Osteoblast (primary cell): ENCODE results near the gene PHF2. TPM values are rescaled to one million over a fixed set of nuclear protein-coding genes. Genes with fewer than 3 reads are reported as not detected.

Source experiments
- DNase-seq: peaks from one replicate; pipeline ENCODE4 v3.0.0; 2011; ENCODE audit warnings: low spot score, mixed read lengths; ENCODE audit not compliant: insufficient read length; ENCODE audit errors: missing footprints
- H2AFZ ChIP-seq: 2 replicates; pipeline ENCODE4 v1.6.0; 2011; ENCODE audit warnings: mild to moderate bottlenecking, low read length
- H3K27ac ChIP-seq: 2 replicates; pipeline ENCODE4 v1.5.1; 2011; ENCODE audit warnings: mild to moderate bottlenecking, low read depth, low read length, moderate library complexity
- H3K27me3 ChIP-seq: 2 replicates; pipeline ENCODE4 v1.6.0; 2012; ENCODE audit warnings: mild to moderate bottlenecking, control low read depth, inconsistent platforms, low read length, moderate library complexity; ENCODE audit not compliant: insufficient read depth
- H3K36me3 ChIP-seq: 2 replicates; pipeline ENCODE4 v1.5.1; 2011; ENCODE audit warnings: mild to moderate bottlenecking, low read length, control low read depth, moderate library complexity; ENCODE audit not compliant: insufficient read depth
- H3K4me1 ChIP-seq: 2 replicates; pipeline ENCODE4 v1.5.1; 2011; ENCODE audit warnings: mild to moderate bottlenecking, low read length, control low read depth, moderate library complexity; ENCODE audit not compliant: insufficient read depth
- H3K4me2 ChIP-seq: 2 replicates; pipeline ENCODE4 v1.6.0; 2011; ENCODE audit warnings: mild to moderate bottlenecking, low read length; ENCODE audit not compliant: insufficient read depth
- H3K4me3 ChIP-seq: fragments of 200-600 bp; sonication (generic); 3 replicates; pipeline ENCODE4 v1.5.1; 2012; ENCODE audit warnings: mild to moderate bottlenecking, low read length, inconsistent platforms; ENCODE audit not compliant: insufficient read depth
- H3K79me2 ChIP-seq: 2 replicates; pipeline ENCODE4 v1.6.0; 2012; ENCODE audit warnings: mild to moderate bottlenecking, low read length, control low read depth, inconsistent platforms; ENCODE audit not compliant: insufficient read depth
- H3K9me3 ChIP-seq: 2 replicates; pipeline ENCODE4 v1.5.1; 2011; ENCODE audit warnings: low read depth, low read length, control low read depth
- H4K20me1 ChIP-seq: 2 replicates; pipeline ENCODE4 v1.6.0; 2012; ENCODE audit warnings: mild to moderate bottlenecking, low read length, control low read depth; ENCODE audit not compliant: insufficient read depth
- CTCF ChIP-seq: IDR thresholded peaks from 2 replicates; pipeline ENCODE4 v1.5.1; 2011; ENCODE audit warnings: mild to moderate bottlenecking, low read depth, low read length, moderate library complexity; ENCODE audit errors: extremely low read depth
- total RNA-seq: library from RNA; depleted of rRNA; stranded (reverse); fragments of >200 nt; gene quantifications from 2 replicates; pipeline ENCODE4 v1.2.3, GENCODE V29; 2012

The PHF2 gene
- total RNA-seq, 1 donor: 14.8 TPM

GRCh38 chr9:93699650-93700049 is 123.3 kb downstream of the PHF2 start:
- TF ChIP-seq CTCF: no peak
- H3K27me3 ChIP-seq: no peaks in the 10 kb centered on the region
- no peaks in the 10 kb centered on the region for H3K4me1 ChIP-seq
- no peak for DNase-seq
- no peak overlapping the region for H3K4me3 ChIP-seq
- no peak overlapping the region for H2AFZ ChIP-seq
- H4K20me1 ChIP-seq: no peaks in the 10 kb centered on the region
- H3K79me2 ChIP-seq: no peaks in the 10 kb centered on the region
- H3K36me3 ChIP-seq: no peaks in the 10 kb centered on the region
- no peaks in the 10 kb centered on the region for H3K9me3 ChIP-seq
- H3K27ac ChIP-seq: no peak overlapping the region
- no peak overlapping the region for H3K4me2 ChIP-seq

- H3K4me2 ChIP-seq: no peak overlapping the region
- no peaks in the 10 kb centered on the region for H3K36me3 ChIP-seq
- no peaks in the 10 kb centered on the region for H3K27me3 ChIP-seq
- no peak for DNase-seq
- H3K4me1 ChIP-seq: no peaks in the 10 kb centered on the region
- no peak overlapping the region for H2AFZ ChIP-seq
- H3K9me3 ChIP-seq: no peaks in the 10 kb centered on the region
- TF ChIP-seq CTCF: no peak
- H3K79me2 ChIP-seq: no peaks in the 10 kb centered on the region
- H3K27ac ChIP-seq: no peak overlapping the region
- H3K4me3 ChIP-seq: no peak overlapping the region
- no peaks in the 10 kb centered on the region for H4K20me1 ChIP-seq
Measured at GRCh38 chr9:93701494-93702218, 125.3 kb downstream of the PHF2 start.

- H3K4me2 ChIP-seq: no peak overlapping the region
- H3K9me3 ChIP-seq: no peaks in the 10 kb centered on the region
- H4K20me1 ChIP-seq: no peaks in the 10 kb centered on the region
- TF ChIP-seq CTCF: no peak
- H3K36me3 ChIP-seq: no peaks in the 10 kb centered on the region
- H3K27ac ChIP-seq: no peak overlapping the region
- DNase-seq: no peak
- no peaks in the 10 kb centered on the region for H3K79me2 ChIP-seq
- H2AFZ ChIP-seq: no peak overlapping the region
- H3K4me3 ChIP-seq: no peak overlapping the region
- no peaks in the 10 kb centered on the region for H3K27me3 ChIP-seq
- H3K4me1 ChIP-seq: no peaks in the 10 kb centered on the region
Measured at GRCh38 chr9:93702261-93702660, 125.9 kb downstream of the PHF2 start.

- Histone ChIP-seq H4K20me1 (no peaks in the 10 kb centered on the region), H3K4me2 (no peak overlapping the region)
- DNase-seq: no peak
Measured at GRCh38 chr9:93708289-93708986, 132.1 kb downstream of the PHF2 start.

More at GRCh38 chr9:93708289-93708986, 132.1 kb downstream of the PHF2 start:
- Histone ChIP-seq H3K4me3 (no peak overlapping the region), H3K79me2 (no peaks in the 10 kb centered on the region), H3K9me3 (no peaks in the 10 kb centered on the region), H3K4me1 (no peaks in the 10 kb centered on the region), H3K27ac (no peak overlapping the region), H3K27me3 (no peaks in the 10 kb centered on the region), H3K36me3 (no peaks in the 10 kb centered on the region), H2AFZ (no peak overlapping the region)
- no peak for TF ChIP-seq CTCF
